Colonic mucosa (tissue), 4 donors: ENCODE results near the gene TNFRSF13B. TPM values are rescaled to one million over a fixed set of nuclear protein-coding genes. Genes with fewer than 3 reads are reported as not detected.

Experiments used
- DNase-seq: peaks from one replicate; pipeline ENCODE4 v3.0.0-alpha.2; 2020
- H3K27ac ChIP-seq: fragments of 200-600 bp; one replicate; pipeline ENCODE4 v1.8.0; 2021
- H3K27me3 ChIP-seq: fragments of 200-600 bp; one replicate; pipeline ENCODE4 v1.8.0; 2021
- H3K36me3 ChIP-seq: fragments of 200-600 bp; one replicate; pipeline ENCODE4 v1.8.0; 2021
- H3K4me1 ChIP-seq: fragments of 200-600 bp; one replicate; pipeline ENCODE4 v1.8.0; 2021; ENCODE audit warnings: mild to moderate bottlenecking
- H3K4me3 ChIP-seq: fragments of 200-600 bp; one replicate; pipeline ENCODE4 v1.8.0; 2021
- H3K9ac ChIP-seq, 2 donors: one replicate each; pipeline ENCODE4 v1.7.0; 2013; ENCODE audit warnings: control low read depth in 2 of 2, low read depth in 2 of 2, low read length in 2 of 2
- H3K9me3 ChIP-seq: fragments of 200-600 bp; one replicate; pipeline ENCODE4 v1.8.0; 2021
- intact Hi-C: fragments of 100-400 bp; cut with DNase I; formaldehyde crosslinking; loops from one replicate; pipeline ENCODE4 v1.14.1; 2022
- total RNA-seq, 2 donors: library from RNA; stranded (reverse); fragmentation: NEBNext Ultra II Directional in 1 of 2; extraction: Animal tissue kit (Norgen Biotek cat#: 25700) in 1 of 2; gene quantifications; one replicate each; pipeline ENCODE4 v1.2.1, GENCODE V29; 2021
- TF ChIP-seq, protein P1 (sequence below): fragments of 200-600 bp; IDR thresholded peaks from one replicate; pipeline ENCODE4 v1.8.0; 2022; ENCODE audit warnings: antibody characterized with exemption, mild to moderate bottlenecking
- donor health status: healthy.
- donor health status: DM: no; HTN: no; CAD: no.
- donor health status: DM: no; HTN: no; CAD: no.

Gene TNFRSF13B
- total RNA-seq, 2 donors from 2014 or later: 0.42 to 1.1 TPM

DNA sequence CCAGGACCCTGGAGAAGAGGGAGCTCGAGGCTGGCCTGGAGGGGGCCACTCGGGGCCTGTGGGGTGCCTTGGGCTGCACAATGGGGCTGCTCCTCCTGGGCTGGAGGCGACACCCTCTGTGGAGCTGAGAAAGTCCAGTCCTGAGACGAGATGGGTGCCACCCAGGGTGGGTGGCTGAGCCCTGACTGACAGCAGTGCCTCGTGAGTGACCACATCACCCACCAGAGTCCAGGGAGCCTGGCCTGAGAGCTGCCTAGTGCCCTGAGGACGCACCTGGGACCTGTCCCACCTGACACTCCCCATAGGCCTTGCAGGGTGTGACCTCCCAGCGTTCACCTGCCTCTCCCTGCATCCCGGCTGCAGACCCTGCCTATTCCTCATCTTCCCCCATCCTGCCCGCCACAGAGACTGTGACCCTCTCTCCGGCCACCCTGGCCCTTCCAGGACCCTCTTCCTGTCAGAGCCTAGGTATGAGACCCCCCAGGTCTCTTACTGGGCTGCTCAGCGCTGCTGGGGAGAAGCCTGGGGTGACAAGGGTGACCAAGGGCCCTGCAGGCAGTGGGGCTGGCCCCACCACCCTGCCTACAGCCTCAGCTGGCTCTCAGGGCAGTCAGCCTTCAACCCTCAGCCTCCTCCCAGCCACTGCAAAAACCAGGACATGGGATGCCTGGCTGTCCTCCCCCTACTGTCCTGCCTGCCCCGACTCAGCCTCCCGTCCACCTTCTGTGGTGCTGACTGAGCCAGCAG lies 41.2 kb downstream of the TNFRSF13B start:
- no peak for DNase-seq
- intact Hi-C loops: no loop called here

DNA sequence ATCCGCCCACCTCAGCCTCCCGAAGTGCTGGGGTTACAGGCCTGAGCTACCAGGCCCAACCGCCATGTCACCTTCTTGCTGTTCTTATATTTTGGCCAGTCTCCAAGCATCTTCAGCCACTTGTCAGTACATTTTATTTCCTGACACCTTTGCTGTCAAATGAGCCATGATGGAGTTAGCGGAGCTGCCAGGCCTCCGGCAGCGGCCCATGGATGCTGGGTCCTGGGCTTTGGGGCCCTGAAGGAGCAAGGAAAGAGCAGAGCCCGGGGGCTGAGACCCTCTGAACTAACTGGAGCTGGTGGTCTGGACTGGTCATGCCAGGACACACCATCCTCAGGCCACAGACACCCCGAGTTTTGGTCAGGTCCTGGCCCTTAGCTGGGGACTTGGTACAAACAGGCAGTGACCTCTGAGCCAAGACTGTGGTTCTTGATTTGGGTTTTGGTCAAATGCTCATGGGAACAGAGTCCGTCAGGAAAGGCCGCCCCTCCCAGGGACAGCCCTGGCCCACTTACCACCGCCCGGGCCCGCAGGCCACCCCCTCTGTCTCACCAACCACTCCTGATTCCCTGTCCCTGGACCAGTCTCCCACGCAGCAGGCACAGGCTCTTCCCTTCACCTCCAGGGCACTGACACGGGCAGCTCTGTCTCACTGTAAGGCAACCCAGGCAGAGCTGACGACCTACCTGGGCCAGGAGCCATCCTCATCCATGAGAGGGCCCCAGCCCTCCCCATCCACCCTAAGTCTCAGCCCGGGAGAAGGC lies 42.0 kb downstream of the TNFRSF13B start:
- Histone ChIP-seq H3K4me1 (no peaks in the 10 kb centered on the region), H3K27me3 (no peaks in the 10 kb centered on the region), H3K36me3 (no peaks in the 10 kb centered on the region), H3K9me3 (no peaks in the 10 kb centered on the region), H3K27ac (no peak overlapping the region), H3K9ac (no peak overlapping the region), H3K4me3 (no peak overlapping the region)
- TF ChIP-seq, protein P1, sequence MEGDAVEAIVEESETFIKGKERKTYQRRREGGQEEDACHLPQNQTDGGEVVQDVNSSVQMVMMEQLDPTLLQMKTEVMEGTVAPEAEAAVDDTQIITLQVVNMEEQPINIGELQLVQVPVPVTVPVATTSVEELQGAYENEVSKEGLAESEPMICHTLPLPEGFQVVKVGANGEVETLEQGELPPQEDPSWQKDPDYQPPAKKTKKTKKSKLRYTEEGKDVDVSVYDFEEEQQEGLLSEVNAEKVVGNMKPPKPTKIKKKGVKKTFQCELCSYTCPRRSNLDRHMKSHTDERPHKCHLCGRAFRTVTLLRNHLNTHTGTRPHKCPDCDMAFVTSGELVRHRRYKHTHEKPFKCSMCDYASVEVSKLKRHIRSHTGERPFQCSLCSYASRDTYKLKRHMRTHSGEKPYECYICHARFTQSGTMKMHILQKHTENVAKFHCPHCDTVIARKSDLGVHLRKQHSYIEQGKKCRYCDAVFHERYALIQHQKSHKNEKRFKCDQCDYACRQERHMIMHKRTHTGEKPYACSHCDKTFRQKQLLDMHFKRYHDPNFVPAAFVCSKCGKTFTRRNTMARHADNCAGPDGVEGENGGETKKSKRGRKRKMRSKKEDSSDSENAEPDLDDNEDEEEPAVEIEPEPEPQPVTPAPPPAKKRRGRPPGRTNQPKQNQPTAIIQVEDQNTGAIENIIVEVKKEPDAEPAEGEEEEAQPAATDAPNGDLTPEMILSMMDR: no peak
- DNase-seq: no peak
- intact Hi-C loops: no loop called here

More for the DNA sequence above, 41.2 kb downstream of the TNFRSF13B start:
- no peaks in the 10 kb centered on the region for H3K9me3 ChIP-seq
- no peak overlapping the region for H3K27ac ChIP-seq
- H3K27me3 ChIP-seq: no peaks in the 10 kb centered on the region
- no peak overlapping the region for H3K9ac ChIP-seq
- no peaks in the 10 kb centered on the region for H3K36me3 ChIP-seq
- H3K4me3 ChIP-seq: no peak overlapping the region
- TF ChIP-seq, protein P1: no peak
- H3K4me1 ChIP-seq: no peaks in the 10 kb centered on the region

DNA sequence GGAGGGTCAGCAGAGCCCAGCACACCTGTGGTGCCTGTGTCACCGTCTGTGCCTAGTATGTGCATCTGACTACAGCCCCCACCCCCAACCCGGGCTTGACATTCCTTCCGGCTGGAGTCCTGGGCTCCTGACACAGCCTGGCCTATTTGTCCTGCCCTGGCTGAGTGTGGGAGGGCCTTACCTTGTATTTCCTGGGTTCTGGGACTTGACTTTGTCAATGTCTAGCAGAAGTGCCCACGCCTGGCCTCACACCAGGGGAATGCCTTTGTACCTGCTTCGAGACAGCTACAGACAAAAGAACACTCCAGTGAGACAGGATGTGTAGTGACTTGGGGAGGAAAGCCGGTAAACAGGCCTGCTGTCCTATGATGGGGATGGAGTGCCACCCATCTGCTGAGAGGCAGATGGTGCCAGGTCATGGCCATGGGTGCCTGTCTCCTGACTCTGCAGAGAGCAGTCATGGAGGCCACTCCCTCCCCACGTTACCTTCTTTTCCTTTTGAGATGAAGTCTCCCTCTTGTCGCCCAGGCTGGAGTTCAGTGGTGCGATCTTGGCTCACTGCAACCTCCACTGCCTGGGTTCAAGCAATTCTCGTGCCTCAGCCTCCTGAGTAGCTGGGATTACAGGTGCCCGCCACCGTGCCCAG lies 42.8 kb downstream of the TNFRSF13B start:
- Histone ChIP-seq H3K4me3 (no peak overlapping the region), H3K9ac (no peak overlapping the region), H3K27me3 (no peaks in the 10 kb centered on the region), H3K4me1 (no peaks in the 10 kb centered on the region), H3K9me3 (no peaks in the 10 kb centered on the region), H3K36me3 (no peaks in the 10 kb centered on the region), H3K27ac (no peak overlapping the region)
- intact Hi-C loops: no loop called here
- no peak for DNase-seq
- TF ChIP-seq, protein P1: no peak

DNA sequence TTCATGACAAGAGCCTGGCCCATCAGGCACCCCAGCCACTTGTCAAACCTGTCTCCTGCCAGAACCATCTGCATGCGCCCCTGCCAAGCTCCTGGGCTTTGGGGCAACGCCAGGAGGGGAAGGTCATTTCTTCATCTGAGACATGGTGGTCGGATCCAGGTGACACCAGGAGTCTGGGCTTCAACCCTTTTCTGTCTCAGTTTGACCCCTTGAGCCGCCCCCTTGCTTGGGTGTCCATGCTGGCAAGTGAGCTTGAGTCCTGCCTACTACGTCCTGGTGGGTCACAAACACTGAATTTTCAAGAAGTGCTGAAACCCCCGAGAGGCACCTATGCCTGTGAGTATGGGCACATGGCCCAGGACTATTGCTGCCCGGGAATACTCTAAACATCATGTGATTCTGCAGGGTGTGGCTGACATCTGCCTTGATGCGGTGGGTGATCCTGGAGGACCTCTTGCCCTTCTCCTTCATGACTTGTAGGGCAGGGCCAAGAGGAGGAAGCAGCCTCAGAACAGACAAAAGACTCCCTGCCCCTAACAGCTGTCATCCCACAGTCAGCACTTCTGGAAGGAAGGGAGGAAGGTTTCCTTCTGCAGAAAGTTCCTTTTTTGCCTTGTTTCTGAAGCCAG lies 43.4 kb downstream of the TNFRSF13B start:
- no peak overlapping the region for H3K9ac ChIP-seq
- no peaks in the 10 kb centered on the region for H3K36me3 ChIP-seq
- no peak for DNase-seq
- intact Hi-C loops: no loop called here
- TF ChIP-seq, protein P1: no peak
- H3K9me3 ChIP-seq: no peaks in the 10 kb centered on the region
- no peak overlapping the region for H3K4me3 ChIP-seq
- H3K27ac ChIP-seq: no peak overlapping the region
- no peaks in the 10 kb centered on the region for H3K4me1 ChIP-seq
- no peaks in the 10 kb centered on the region for H3K27me3 ChIP-seq

DNA sequence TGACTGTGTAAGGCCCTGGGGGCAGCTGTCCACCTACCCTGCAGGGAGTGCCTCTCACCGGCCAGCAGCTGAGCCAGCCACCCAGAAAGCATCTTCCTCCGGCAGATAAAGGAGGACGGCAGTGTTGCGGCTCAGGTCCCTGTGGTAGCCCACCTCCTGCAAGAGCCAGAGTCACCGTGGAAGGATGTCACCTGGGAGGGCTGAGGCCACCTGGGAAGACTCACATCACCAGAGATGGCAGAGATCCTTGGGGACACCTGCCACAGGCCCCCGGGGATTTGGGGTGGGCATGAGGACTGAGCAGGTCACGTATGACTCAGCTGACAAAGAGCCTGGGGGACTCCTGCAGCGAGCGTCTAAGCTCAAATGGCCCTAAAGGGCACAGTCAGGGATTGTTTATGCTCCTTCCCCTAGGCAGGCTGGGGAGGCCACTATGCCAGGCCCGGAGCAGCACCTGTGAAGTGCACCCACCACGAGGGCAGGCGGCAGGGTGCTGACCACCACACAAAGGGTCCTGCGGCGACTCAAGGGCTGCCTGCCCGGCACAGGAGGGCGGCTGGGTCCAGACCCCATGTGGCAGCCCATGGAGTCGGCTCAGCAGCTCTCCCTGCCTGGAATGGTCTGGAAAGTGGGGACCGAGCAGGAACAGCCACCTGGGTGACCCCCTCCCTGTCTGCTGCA lies 44.1 kb downstream of the TNFRSF13B start:
- Histone ChIP-seq H3K4me3 (no peak overlapping the region), H3K27ac (no peak overlapping the region), H3K36me3 (no peaks in the 10 kb centered on the region), H3K27me3 (no peaks in the 10 kb centered on the region), H3K4me1 (no peaks in the 10 kb centered on the region), H3K9me3 (no peaks in the 10 kb centered on the region), H3K9ac (no peak overlapping the region)
- no peak for DNase-seq
- intact Hi-C loops: no loop called here
- TF ChIP-seq, protein P1: no peak
